DOHH2 (cell line): ENCODE results near the gene CSGALNACT2.

Source experiments
- CTCF ChIP-seq: fragments of 200-600 bp; sonication (generic); IDR thresholded peaks from one replicate; pipeline ENCODE4 v1.5.1; 2014; ENCODE audit warnings: antibody characterized with exemption, mild to moderate bottlenecking, low read depth, low read length; ENCODE audit not compliant: poor library complexity, severe bottlenecking
- EZH2phosphoT487 ChIP-seq: fragments of 200-600 bp; sonication (generic); IDR thresholded peaks from 2 replicates; pipeline ENCODE4 v1.6.1; 2017; ENCODE audit warnings: borderline replicate concordance, mild to moderate bottlenecking, antibody characterized with exemption, low read length, moderate library complexity, mixed read lengths

- TF ChIP-seq CTCF: no peak
- TF ChIP-seq EZH2phosphoT487: no peak
Measured at GRCh38 chr10:43119416-43120115, 18.7 kb upstream of the CSGALNACT2 start.
